GM23338 (cell line): ENCODE results near the gene DCAKD.

Source experiments
- CREB1 ChIP-seq: fragments of 250-450 bp; sonication (Bioruptor Pico); IDR thresholded peaks from 2 replicates; pipeline ENCODE4 v1.5.0; 2020; ENCODE audit warnings: low read depth, mild to moderate bottlenecking, moderate library complexity
- EZH2 ChIP-seq: fragments of 200-600 bp; sonication (generic); IDR thresholded peaks from one replicate; pipeline ENCODE4 v1.8.0; 2017; ENCODE audit warnings: antibody characterized with exemption, mild to moderate bottlenecking, low read depth; ENCODE audit not compliant: unreplicated experiment
- EZH2phosphoT487 ChIP-seq: fragments of 200-600 bp; sonication (generic); IDR thresholded peaks from one replicate; pipeline ENCODE4 v1.8.1; 2018; ENCODE audit warnings: antibody characterized with exemption; ENCODE audit not compliant: unreplicated experiment
- JUNB ChIP-seq: IDR thresholded peaks from one replicate; pipeline ENCODE4 v1.6.1; 2016; ENCODE audit warnings: antibody characterized with exemption; ENCODE audit not compliant: unreplicated experiment
- POLR2AphosphoS5 ChIP-seq: IDR thresholded peaks from 2 replicates; pipeline ENCODE4 v1.6.1; 2016; ENCODE audit warnings: antibody characterized with exemption, low read depth
- STAT1 ChIP-seq: IDR thresholded peaks from one replicate; pipeline ENCODE4 v1.6.1; 2016; ENCODE audit warnings: antibody characterized with exemption; ENCODE audit not compliant: unreplicated experiment
- ZNF114 ChIP-seq: fragments of 250-450 bp; sonication (Bioruptor Pico); IDR thresholded peaks from 2 replicates; pipeline ENCODE4 v1.5.0; 2020; ENCODE audit warnings: mild to moderate bottlenecking, moderate library complexity
- ZNF331 ChIP-seq: fragments of 250-450 bp; sonication (Bioruptor Pico); IDR thresholded peaks from 2 replicates; pipeline ENCODE4 v1.5.0; 2020; ENCODE audit warnings: low read depth, mild to moderate bottlenecking, moderate library complexity
- TF ChIP-seq, protein P1 (sequence below), 2 experiments: fragments of 200-600 bp in 1 of 2; sonication (generic) in 1 of 2; conservative IDR thresholded peaks; 2 replicates each; pipeline versions ENCODE4 v1.5.1 to v1.6.1; 2016 to 2017; ENCODE audit warnings: antibody characterized with exemption in 2 of 2, low read depth in 2 of 2, mild to moderate bottlenecking in 2 of 2, moderate library complexity in 1 of 2
- TF ChIP-seq, protein P2 (sequence below): IDR thresholded peaks from one replicate; pipeline ENCODE4 v1.6.1; 2018; ENCODE audit warnings: antibody characterized with exemption; ENCODE audit not compliant: unreplicated experiment
- TF ChIP-seq, protein P3 (sequence below): IDR thresholded peaks from 2 replicates; pipeline ENCODE4 v1.6.1; 2016; ENCODE audit warnings: antibody characterized with exemption

DNA sequence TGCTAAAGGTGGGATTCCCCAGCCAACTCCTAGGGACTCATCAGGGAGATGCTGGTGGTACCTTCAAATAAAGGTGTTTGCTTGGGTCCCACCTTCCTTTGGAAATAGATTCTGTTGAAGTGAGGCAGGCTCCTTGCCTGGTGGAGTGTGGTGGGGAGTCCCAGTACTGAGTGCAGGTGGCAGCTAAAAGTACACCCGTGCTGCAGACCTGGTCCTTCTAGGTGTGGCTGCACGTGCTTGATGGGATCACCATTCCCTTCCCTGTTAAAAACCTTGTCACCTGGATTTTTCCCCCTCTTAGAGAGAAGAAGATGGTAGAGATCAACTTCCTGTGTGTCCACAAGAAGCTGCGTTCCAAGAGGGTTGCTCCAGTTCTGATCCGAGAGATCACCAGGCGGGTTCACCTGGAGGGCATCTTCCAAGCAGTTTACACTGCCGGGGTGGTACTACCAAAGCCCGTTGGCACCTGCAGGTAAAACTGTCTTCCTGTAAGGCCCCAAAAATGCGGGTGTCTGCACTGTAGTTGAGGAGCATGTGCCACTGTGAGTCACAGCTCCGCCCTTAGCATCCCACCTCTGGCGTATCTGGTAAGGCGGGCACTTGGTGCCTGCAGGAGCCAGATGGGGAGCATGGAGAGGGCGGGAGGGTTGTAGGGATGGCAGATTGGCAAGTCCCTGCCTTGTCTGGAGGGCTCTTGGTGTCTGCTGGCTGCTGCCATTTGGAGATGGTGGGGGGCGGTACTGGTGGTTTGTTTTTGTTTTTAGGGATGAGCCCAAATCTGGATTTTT, 46.8 kb upstream of the DCAKD start:
- no peak for TF ChIP-seq EZH2
- TF ChIP-seq, protein P1, sequence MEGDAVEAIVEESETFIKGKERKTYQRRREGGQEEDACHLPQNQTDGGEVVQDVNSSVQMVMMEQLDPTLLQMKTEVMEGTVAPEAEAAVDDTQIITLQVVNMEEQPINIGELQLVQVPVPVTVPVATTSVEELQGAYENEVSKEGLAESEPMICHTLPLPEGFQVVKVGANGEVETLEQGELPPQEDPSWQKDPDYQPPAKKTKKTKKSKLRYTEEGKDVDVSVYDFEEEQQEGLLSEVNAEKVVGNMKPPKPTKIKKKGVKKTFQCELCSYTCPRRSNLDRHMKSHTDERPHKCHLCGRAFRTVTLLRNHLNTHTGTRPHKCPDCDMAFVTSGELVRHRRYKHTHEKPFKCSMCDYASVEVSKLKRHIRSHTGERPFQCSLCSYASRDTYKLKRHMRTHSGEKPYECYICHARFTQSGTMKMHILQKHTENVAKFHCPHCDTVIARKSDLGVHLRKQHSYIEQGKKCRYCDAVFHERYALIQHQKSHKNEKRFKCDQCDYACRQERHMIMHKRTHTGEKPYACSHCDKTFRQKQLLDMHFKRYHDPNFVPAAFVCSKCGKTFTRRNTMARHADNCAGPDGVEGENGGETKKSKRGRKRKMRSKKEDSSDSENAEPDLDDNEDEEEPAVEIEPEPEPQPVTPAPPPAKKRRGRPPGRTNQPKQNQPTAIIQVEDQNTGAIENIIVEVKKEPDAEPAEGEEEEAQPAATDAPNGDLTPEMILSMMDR (conservative IDR thresholded peaks at IDR 0.05; ENCODE audit: low read depth in 2 of 2), result no peak
- TF ChIP-seq POLR2AphosphoS5, result no peak
- TF ChIP-seq, protein P2, sequence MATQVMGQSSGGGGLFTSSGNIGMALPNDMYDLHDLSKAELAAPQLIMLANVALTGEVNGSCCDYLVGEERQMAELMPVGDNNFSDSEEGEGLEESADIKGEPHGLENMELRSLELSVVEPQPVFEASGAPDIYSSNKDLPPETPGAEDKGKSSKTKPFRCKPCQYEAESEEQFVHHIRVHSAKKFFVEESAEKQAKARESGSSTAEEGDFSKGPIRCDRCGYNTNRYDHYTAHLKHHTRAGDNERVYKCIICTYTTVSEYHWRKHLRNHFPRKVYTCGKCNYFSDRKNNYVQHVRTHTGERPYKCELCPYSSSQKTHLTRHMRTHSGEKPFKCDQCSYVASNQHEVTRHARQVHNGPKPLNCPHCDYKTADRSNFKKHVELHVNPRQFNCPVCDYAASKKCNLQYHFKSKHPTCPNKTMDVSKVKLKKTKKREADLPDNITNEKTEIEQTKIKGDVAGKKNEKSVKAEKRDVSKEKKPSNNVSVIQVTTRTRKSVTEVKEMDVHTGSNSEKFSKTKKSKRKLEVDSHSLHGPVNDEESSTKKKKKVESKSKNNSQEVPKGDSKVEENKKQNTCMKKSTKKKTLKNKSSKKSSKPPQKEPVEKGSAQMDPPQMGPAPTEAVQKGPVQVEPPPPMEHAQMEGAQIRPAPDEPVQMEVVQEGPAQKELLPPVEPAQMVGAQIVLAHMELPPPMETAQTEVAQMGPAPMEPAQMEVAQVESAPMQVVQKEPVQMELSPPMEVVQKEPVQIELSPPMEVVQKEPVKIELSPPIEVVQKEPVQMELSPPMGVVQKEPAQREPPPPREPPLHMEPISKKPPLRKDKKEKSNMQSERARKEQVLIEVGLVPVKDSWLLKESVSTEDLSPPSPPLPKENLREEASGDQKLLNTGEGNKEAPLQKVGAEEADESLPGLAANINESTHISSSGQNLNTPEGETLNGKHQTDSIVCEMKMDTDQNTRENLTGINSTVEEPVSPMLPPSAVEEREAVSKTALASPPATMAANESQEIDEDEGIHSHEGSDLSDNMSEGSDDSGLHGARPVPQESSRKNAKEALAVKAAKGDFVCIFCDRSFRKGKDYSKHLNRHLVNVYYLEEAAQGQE, result no peak
- no peak for TF ChIP-seq CREB1 (CRISPR knock-in tag)
- no peak for TF ChIP-seq JUNB
- TF ChIP-seq STAT1, result no peak
- no peak for TF ChIP-seq EZH2phosphoT487
- no peak for TF ChIP-seq ZNF114 (CRISPR knock-in tag)
- TF ChIP-seq ZNF331 (CRISPR knock-in tag), result no peak
- TF ChIP-seq, protein P3, sequence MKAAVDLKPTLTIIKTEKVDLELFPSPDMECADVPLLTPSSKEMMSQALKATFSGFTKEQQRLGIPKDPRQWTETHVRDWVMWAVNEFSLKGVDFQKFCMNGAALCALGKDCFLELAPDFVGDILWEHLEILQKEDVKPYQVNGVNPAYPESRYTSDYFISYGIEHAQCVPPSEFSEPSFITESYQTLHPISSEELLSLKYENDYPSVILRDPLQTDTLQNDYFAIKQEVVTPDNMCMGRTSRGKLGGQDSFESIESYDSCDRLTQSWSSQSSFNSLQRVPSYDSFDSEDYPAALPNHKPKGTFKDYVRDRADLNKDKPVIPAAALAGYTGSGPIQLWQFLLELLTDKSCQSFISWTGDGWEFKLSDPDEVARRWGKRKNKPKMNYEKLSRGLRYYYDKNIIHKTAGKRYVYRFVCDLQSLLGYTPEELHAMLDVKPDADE, result no peak
